HFFc6 (cell line): ENCODE data around the gene DOC2A. TPM values are rescaled to one million over a fixed set of nuclear protein-coding genes. Genes with fewer than 3 reads are reported as not detected.
A peak's percentile ranks its signal among the peaks of the same experiment; 100 is the strongest.
"Not testable (repeated sequence)": the region's sequence is repeated elsewhere in the genome, so short reads cannot be mapped to it uniquely, and the experiment has no call there.

Experiments used
- DNase-seq: peaks from one replicate; pipeline ENCODE4 v3.0.0-alpha.2; 2018
- H3K27ac Mint-ChIP-seq: 2 replicates; pipeline ENCODE4 v1.8.0; 2020; ENCODE audit warnings: mild to moderate bottlenecking, mixed read lengths
- H3K27me3 Mint-ChIP-seq: 2 replicates; pipeline ENCODE4 v1.8.0; 2021; ENCODE audit warnings: mild to moderate bottlenecking, moderate library complexity, mixed read lengths; ENCODE audit not compliant: insufficient read depth
- H3K36me3 Mint-ChIP-seq: 2 replicates; pipeline ENCODE4 v1.8.0; 2021; ENCODE audit warnings: low read depth, mixed read lengths
- H3K4me1 Mint-ChIP-seq: 2 replicates; pipeline ENCODE4 v1.8.0; 2020; ENCODE audit warnings: low read depth, mixed read lengths
- H3K4me3 Mint-ChIP-seq: 2 replicates; pipeline ENCODE4 v1.8.0; 2020; ENCODE audit warnings: mild to moderate bottlenecking, moderate library complexity, mixed read lengths
- H3K9me3 Mint-ChIP-seq: 2 replicates; pipeline ENCODE4 v1.8.0; 2020; ENCODE audit warnings: mild to moderate bottlenecking, mixed read lengths
- CTCF ChIP-seq: fragments of 200-600 bp; sonication (generic); IDR thresholded peaks from 2 replicates; pipeline ENCODE4 v1.5.0; 2021; ENCODE audit warnings: antibody characterized with exemption, mild to moderate bottlenecking
- total RNA-seq, 6 experiments: library from RNA; stranded (reverse); fragmentation: NEBNext Ultra II Directional; extraction: Animal tissue kit (Norgen Biotek cat#: 25700); gene quantifications; 2 replicates in 1 of 6; 3 replicates in 5 of 6; pipeline ENCODE4 v1.2.3, GENCODE V29; 2021

The DOC2A gene
- total RNA-seq, 6 experiments from 2014 or later: 0.19 to 0.30 TPM; not detected in 4

GRCh38 chr16:30025574-30025973 is 14.7 kb upstream of the DOC2A start:
- no peaks in the 10 kb centered on the region for H3K9me3 Mint-ChIP-seq
- DNase-seq: no peak
- no peaks in the 10 kb centered on the region for H3K36me3 Mint-ChIP-seq
- H3K27me3 Mint-ChIP-seq: peaks cover 44% of the 10 kb centered on the region
- no peak overlapping the region for H3K4me3 Mint-ChIP-seq
- H3K27ac Mint-ChIP-seq: no peak overlapping the region
- peaks cover 6% of the 10 kb centered on the region for H3K4me1 Mint-ChIP-seq
- no peak for TF ChIP-seq CTCF

- Mint-ChIP-seq H3K9me3 (no peaks in the 10 kb centered on the region), H3K4me3 (no peak overlapping the region), H3K4me1 (peaks cover 6% of the 10 kb centered on the region), H3K27ac (no peak overlapping the region), H3K27me3 (peaks cover 41% of the 10 kb centered on the region), H3K36me3 (no peaks in the 10 kb centered on the region)
- no peak for TF ChIP-seq CTCF
- no peak for DNase-seq
These were observed 14.3 kb upstream of the DOC2A start for GRCh38 chr16:30025156-30025555.

GRCh38 chr16:30024451-30024850 is 13.6 kb upstream of the DOC2A start:
- TF ChIP-seq CTCF: no peak
- H3K27ac Mint-ChIP-seq: no peak overlapping the region

GRCh38 chr16:30023586-30023985 is 12.8 kb upstream of the DOC2A start:
- no peak for DNase-seq
- Mint-ChIP-seq H3K4me1 (peaks cover 16% of the 10 kb centered on the region), H3K4me3 (no peak overlapping the region), H3K36me3 (no peaks in the 10 kb centered on the region), H3K27me3 (peaks cover 28% of the 10 kb centered on the region), H3K9me3 (no peaks in the 10 kb centered on the region), H3K27ac (no peak overlapping the region)
- no peak for TF ChIP-seq CTCF

More at GRCh38 chr16:30024451-30024850, 13.6 kb upstream of the DOC2A start:
- Mint-ChIP-seq H3K27me3 (peaks cover 34% of the 10 kb centered on the region), H3K36me3 (no peaks in the 10 kb centered on the region), H3K4me3 (no peak overlapping the region), H3K4me1 (peaks cover 7% of the 10 kb centered on the region), H3K9me3 (no peaks in the 10 kb centered on the region)
- DNase-seq: no peak

GRCh38 chr16:30022887-30023286 is 12.1 kb upstream of the DOC2A start, which contains the start of gene C16orf92:
Gene C16orf92, plus strand, starts transcription at chr16:30023198. Its CDS starts 143 bp downstream, at chr16:30023341.
- no peak for TF ChIP-seq CTCF
- no peak within 1 kb of the TSS for H3K4me3 Mint-ChIP-seq
- DNase-seq: no peak
- no peaks in the 10 kb centered on the region for H3K36me3 Mint-ChIP-seq
- H3K9me3 Mint-ChIP-seq: no peaks in the 10 kb centered on the region
- peaks cover 21% of the 10 kb centered on the region for H3K27me3 Mint-ChIP-seq
- no peak within 1 kb of the TSS for H3K27ac Mint-ChIP-seq
- peaks cover 18% of the 10 kb centered on the region for H3K4me1 Mint-ChIP-seq

GRCh38 chr16:30018731-30019158 is 7.9 kb upstream of the DOC2A start:
- peaks cover 18% of the 10 kb centered on the region for H3K4me1 Mint-ChIP-seq

GRCh38 chr16:30017937-30018336 is 7.1 kb upstream of the DOC2A start:
- H3K4me1 Mint-ChIP-seq: peaks cover 18% of the 10 kb centered on the region
- DNase-seq, H3K4me3 Mint-ChIP-seq, H3K27me3 Mint-ChIP-seq, H3K27ac Mint-ChIP-seq, H3K36me3 Mint-ChIP-seq, H3K9me3 Mint-ChIP-seq: not testable (repeated sequence)

More at GRCh38 chr16:30018731-30019158, 7.9 kb upstream of the DOC2A start:
- no peak for TF ChIP-seq CTCF
- Mint-ChIP-seq H3K4me3 (no peak overlapping the region), H3K36me3 (no peaks in the 10 kb centered on the region), H3K27ac (no peak overlapping the region), H3K27me3 (peaks cover 7% of the 10 kb centered on the region), H3K9me3 (no peaks in the 10 kb centered on the region)
- DNase-seq: peak; percentile 21
